Neural progenitor cell (in vitro differentiated cells): ENCODE measurements around the gene TACR1.

Experiments
- EZH2phosphoT487 ChIP-seq: fragments of 200-600 bp; sonication (generic); IDR thresholded peaks from 2 replicates; pipeline ENCODE4 v1.6.1; 2017; ENCODE audit warnings: antibody characterized with exemption
- TF ChIP-seq, protein P1 (sequence below): fragments of 200-600 bp; sonication (generic); IDR thresholded peaks from 2 replicates; pipeline ENCODE4 v1.5.1; 2017; ENCODE audit warnings: antibody characterized with exemption, mild to moderate bottlenecking

DNA sequence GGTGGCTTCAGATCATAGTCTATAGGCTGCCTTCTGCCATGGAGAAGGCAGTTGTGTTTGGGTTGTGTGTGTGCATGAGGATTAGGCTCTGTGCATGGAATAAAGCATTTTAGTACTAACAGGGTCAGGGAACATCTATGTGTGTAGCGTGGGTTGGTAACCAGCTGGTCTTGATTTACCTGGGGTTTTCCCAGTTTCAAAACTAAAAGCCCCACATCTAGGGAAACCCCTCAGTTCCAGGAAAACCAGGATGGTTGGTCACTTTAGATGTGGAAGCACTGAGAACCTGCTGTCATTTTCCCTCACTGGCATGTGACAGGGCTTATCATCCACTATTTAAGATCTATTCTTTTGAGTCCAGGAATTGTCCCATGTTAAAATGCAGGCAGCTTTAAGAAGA lies 124.6 kb downstream of the TACR1 start:
- TF ChIP-seq, protein P1, sequence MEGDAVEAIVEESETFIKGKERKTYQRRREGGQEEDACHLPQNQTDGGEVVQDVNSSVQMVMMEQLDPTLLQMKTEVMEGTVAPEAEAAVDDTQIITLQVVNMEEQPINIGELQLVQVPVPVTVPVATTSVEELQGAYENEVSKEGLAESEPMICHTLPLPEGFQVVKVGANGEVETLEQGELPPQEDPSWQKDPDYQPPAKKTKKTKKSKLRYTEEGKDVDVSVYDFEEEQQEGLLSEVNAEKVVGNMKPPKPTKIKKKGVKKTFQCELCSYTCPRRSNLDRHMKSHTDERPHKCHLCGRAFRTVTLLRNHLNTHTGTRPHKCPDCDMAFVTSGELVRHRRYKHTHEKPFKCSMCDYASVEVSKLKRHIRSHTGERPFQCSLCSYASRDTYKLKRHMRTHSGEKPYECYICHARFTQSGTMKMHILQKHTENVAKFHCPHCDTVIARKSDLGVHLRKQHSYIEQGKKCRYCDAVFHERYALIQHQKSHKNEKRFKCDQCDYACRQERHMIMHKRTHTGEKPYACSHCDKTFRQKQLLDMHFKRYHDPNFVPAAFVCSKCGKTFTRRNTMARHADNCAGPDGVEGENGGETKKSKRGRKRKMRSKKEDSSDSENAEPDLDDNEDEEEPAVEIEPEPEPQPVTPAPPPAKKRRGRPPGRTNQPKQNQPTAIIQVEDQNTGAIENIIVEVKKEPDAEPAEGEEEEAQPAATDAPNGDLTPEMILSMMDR: no peak
- no peak for TF ChIP-seq EZH2phosphoT487
